ENCODE results near the gene TOX4. TPM values are rescaled to one million over a fixed set of nuclear protein-coding genes. Genes with fewer than 3 reads are reported as not detected.
"Not testable (repeated sequence)": the region's sequence is repeated elsewhere in the genome, so short reads cannot be mapped to it uniquely, and the experiment has no call there.

TOX4 gene
- total RNA-seq, result 10 to 100 TPM; 56.1 to 67.3 TPM
- long read RNA-seq, donor 1, full-length matches to known transcripts, result 5 of 15 reads
- long read RNA-seq, donor 1, partial matches to known transcripts, result 9 of 15 reads
- long read RNA-seq, donor 1, other reads (novel, unspliced or antisense), result 1 of 15 reads
- long read RNA-seq, donor 2, full-length matches to known transcripts, result 12 of 26 reads
- long read RNA-seq, donor 2, partial matches to known transcripts, result 7 of 26 reads
- long read RNA-seq, donor 2, other reads (novel, unspliced or antisense), result 7 of 26 reads

DNA sequence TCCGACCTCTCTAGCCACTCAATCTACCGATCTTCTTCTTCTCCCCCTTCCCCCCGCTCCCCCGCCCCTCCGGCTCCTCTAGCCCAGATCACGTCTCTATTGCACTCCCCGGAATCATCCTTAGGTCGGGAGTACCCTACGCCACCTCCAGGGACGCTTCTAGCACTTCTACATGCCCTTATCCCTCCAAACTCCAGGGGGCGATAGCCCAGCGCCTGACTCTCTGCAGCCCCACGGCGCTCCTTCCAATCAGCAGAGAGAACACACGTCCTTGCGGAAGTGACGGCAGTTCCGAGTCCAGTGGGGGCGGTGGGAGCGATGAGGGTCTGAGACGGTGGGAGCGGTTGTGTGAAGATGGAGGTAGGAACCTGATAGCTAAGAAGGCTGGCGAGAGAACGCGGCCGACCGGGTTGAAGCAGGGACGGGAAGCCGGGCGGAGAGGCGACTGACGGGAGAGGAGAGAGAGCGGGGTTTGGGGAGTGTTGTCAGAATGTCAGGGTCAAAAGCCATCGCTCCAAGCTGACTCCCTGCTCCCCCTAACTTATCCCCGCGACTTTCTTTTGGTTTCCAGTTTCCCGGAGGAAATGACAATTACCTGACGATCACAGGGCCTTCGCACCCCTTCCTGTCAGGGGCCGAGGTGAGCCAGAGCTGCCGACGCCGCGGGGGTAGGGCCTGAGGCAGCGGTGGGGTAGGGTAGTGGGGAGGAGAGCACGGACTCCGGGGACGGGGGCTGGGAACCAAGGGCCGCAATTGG, at the start of gene TOX4, which contains the start of gene RAB2B:
Gene TOX4 (plus strand): TSS at position 271 of the 757 bp plus-strand sequence. CDS start 84 bp downstream, at position 355.
Gene RAB2B (minus strand): TSS at position 35 of the 757 bp plus-strand sequence. CDS start 87 bp downstream, outside the sequence.
- peak; percentile 98 for DNase-seq (ENCODE audit: low spot score)
- intact Hi-C loops (cut with DNase I), result no loop called here

DNA sequence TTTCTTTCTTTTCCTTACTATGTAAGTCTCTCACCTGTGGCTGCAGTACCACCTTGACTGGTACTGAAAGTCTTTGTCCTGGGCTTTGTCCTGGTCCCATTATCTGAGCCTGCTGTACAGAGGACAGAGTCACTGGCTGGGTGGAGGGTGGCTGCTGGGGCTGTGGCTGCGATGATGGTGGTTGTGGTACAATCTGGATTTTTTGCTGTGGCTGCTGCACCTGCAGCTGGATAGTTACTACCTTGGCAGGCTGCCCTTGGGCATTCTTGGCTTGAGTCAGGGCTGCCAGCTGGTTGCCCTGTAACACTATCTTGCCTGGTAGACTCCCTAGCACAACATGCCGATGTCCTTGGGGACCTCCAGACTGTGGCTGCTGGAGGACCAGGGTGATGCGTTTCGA, 48.1 kb upstream of the TOX4 start:
- DNase-seq (ENCODE audit: low spot score), result no peak
- intact Hi-C loops (cut with DNase I), result no loop called here

DNA sequence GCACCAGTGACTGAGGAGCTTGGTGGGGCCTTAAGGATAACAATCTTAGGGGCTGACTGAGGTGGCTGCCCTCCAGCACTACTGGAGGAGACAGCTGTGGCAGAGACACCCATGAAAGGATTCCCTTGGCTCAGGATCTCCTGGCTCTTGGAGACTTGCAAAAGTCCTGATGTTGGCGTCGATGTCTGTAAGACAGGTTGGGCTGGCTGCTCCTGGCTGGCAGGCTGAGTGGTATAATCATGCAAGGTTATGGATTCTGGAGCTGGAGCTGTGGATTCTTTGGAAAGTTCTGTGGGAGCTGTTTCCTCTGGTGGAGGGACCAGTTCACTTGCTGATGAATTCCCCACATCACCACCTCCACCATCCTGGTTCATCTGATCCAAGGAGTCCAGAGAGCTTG, 45.9 kb upstream of the TOX4 start:
- no peak for DNase-seq (ENCODE audit: low spot score)
- intact Hi-C loops (cut with DNase I), result no loop called here

DNA sequence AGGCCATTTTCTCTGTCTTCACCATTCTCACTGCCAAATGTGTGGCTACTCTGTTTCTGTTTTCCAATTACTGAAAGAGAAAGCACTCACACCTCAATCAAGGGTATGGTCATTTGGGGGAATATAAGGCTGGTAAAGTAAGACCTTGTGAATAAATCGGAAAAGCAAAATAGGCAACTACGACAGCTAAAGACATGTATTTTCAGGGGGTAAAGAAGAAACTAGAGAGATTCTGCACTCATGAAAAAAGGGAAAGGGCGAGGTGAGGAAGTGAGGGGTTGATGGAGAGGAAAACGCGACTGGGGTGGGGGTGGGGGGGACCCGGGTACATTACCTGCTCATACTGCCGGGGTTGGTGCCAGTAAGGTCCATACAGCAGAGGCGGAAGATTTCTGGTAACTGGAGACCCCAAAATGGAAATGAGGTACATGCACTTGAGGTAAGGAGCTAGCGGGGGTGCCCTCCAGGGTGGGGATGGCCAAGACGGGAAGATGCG, 40.4 kb upstream of the TOX4 start:
- no peak for DNase-seq (ENCODE audit: low spot score)
- intact Hi-C loops (cut with DNase I), result no loop called here

DNA sequence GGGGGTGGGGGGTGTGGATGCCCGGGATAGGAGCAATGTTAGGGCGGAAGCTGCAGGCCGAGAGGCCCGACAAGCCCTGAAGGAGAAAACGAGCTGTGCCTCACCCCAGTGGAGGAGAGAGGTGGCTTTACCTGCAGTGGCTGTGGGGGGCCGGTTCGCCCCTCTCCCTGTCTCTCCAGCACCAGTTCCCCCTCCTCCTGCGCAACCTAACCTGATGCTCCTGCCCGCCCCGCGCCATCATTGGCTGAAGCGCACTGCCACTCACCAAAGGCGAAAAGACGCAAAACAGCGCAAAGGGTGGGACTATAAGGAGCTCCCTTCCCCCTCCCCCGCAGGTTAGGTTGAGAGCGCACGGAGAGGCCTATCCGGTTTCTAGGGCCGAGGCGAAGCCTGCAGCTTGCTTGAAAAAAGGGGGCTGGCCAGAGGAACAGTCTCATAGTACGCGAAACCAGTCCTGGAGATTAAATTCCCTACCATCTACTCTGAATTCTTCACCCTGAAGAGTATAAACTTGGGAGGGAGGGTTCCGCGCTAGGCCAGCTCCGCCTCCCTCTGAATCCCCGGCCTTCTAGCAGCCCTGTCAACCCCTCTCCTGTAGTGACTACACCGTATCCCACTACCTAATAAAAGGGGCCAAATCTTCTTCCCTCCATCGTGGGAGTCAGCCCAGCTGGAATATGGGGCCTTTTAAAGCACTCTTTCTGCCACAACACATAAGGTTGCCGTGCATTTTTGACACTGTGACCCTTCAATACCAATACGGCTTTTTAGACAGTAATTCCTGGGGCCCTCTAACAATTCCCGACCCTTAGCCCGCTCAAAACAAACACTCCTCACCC, 39.7 kb upstream of the TOX4 start:
- DNase-seq (ENCODE audit: low spot score), result peak; percentile 100
- intact Hi-C loops (cut with DNase I), result no loop called here

DNA sequence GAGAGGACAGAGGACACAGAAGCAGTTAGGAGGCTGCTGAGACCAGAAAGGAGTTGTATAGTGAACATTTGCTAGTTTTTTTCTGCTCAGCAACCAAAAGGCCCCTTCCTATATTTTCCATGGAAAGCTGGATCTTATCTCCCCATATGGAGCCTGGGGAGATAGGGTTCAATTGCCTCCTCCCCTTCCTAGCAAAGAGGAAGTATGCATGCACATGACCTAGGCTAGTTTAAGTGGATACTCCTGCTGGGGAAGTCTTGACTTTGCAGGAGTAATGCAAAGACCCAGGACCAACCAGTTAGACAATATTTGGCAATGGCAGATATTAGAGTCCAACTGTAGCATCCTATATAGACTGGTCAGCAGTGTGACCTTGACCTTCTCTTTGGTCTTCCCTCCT, 36.1 kb upstream of the TOX4 start:
- intact Hi-C loops (cut with DNase I), result no loop called here
- no peak for DNase-seq (ENCODE audit: low spot score)

DNA sequence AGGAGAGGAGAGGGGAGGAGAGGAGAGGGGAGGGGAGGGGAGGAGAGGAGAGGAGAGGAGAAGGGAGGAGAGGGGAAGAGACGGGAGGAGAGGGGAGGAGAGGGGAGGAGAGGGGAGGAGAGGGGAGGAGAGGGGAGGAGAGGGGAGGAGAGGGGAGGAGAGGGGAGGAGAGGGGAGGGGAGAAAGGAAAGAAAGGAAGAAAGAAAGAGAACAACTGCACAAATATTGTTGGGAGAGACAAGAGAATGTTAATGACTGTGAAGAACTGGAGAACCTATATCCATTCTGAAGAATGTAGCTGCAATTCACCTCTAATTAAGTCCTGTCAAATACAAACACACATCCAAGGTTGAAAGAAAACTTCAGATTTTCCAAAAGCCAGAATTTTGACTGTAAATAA, 34.3 kb upstream of the TOX4 start:
- DNase-seq (ENCODE audit: low spot score); intact Hi-C loops (cut with DNase I): not testable (repeated sequence)

DNA sequence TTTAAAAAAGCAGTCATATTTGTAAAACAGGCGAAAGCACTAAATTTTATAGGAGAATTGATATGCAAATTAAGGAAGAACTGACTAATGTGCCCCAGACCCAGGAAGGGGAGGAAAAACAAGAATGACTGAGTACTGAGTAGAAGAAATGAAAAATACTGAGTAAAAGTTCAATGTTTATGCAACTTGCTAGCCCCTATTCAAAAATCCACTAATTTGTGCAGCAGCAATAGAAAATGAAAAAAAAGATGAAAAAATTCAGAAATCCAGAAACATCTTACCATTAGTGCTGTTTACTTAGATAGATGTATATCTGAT, 27.1 kb upstream of the TOX4 start:
- no peak for DNase-seq (ENCODE audit: low spot score)
- intact Hi-C loops (cut with DNase I), result no loop called here

DNA sequence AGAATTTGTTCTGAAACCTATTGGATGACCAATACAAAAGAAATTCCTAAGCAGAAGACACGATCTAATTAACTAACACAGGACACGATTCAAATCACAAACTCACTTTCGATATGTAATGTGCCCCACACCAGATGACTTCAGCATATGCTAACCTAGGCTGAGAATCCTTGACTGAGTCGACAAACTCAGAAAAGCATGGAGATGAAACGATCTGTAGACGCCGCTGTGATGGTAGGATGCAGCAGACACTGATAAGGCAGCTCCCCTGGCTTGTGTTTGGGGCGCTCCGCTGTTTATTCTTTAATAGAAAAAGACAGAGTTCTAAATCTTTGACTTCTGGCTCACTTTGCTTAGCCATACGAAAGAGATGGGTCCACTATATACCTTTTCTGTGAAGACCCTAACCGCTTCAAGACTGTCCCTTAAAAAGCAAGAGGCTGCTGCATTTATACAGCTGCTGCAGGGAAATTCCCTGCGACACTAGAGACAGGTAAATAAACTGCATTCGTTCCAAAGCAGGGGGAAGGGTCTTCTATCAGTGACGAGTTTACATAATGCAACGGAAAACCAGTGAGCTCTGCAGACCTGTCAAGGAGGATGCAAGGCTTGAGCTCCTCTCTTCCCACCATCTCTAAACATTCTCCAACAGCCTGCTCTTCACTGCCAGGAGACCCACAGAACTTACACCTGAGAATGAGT, 22.0 kb upstream of the TOX4 start:
- no peak for DNase-seq (ENCODE audit: low spot score)
- intact Hi-C loops (cut with DNase I), result no loop called here

DNA sequence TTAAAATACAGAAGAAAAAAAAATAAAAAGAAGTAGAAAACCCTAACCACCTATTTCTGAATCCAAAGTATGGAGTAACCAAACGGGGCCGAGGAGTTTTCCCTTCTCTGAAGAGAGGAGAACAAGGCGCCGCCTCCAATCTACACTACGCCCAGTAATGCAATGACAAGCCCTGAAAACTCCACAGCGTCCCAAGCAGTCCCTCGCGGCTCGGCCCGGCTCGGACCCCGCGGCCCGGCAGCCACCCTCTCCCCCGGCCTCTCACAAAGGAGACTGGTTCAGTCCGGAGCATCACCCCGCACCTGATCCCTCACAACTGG, 21.4 kb upstream of the TOX4 start:
- intact Hi-C loops (cut with DNase I), result no loop called here
- no peak for DNase-seq (ENCODE audit: low spot score)

DNA sequence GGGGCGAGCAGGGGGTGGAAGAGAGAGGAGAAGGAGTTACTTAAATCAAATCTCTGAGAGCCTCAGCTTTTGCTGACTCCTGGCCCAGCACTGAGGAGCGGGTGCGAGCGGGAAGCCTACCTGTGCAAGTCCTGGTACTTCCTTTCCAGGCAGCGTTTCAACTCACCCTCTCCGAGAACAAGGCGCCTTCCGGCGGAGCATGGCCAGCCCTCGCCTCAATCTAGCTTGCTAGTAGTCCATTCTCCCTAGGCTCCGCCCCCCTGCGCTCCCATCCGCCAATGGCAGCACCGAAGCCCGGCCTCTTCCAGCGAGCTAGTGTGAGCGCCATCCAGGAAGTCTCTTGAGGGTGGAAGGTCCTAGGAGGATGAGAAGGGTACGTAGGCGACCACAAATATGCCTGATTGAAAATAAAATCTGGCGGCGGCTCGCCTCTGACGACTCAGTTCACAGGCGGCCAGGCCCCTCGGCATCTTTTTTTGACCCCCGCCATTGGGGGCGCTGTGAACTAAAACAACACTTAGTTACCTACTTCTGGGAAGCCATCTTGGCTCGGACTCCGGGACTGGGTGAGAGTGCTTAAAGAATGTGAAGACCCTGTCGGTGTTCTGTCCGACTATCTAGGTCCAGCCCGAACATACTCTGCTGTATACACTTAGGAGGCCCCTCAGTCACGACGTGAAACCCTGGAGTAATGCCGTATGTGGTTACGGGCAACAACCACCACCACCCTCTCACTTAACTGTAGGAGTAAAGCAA, 20.9 kb upstream of the TOX4 start, which contains the start of gene CHD8:
Gene CHD8 (minus strand): TSS at position 212 of the 756 bp plus-strand sequence. CDS start 24,480 bp downstream, outside the sequence.
- intact Hi-C loops (cut with DNase I), result no loop called here
- DNase-seq (ENCODE audit: low spot score), result peak; percentile 100

DNA sequence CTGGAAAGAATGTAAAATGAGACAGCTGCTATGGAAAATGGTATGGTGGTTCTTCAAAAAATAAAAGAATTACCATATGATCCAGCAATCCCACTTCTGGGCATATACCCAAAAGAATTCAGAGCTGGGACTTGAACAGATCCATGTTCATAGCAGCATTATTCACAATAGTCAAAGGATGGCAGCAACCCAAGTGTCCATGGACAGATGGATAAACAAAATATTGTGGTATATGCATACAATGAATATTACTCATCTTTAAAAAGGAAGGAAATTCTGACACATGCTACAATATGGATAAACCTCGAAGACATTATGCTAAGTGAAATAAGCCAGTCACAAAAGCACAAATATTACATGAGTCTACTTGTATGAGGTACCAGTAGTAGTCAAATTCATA, 9.4 kb upstream of the TOX4 start:
- intact Hi-C loops (cut with DNase I), result loop anchor here in 1 of 2 donors (10.0 kb wide), 1 partner anchor 1453 kb away; the partner anchor contains the start of gene OR4K14
- DNase-seq (ENCODE audit: low spot score), result no peak

DNA sequence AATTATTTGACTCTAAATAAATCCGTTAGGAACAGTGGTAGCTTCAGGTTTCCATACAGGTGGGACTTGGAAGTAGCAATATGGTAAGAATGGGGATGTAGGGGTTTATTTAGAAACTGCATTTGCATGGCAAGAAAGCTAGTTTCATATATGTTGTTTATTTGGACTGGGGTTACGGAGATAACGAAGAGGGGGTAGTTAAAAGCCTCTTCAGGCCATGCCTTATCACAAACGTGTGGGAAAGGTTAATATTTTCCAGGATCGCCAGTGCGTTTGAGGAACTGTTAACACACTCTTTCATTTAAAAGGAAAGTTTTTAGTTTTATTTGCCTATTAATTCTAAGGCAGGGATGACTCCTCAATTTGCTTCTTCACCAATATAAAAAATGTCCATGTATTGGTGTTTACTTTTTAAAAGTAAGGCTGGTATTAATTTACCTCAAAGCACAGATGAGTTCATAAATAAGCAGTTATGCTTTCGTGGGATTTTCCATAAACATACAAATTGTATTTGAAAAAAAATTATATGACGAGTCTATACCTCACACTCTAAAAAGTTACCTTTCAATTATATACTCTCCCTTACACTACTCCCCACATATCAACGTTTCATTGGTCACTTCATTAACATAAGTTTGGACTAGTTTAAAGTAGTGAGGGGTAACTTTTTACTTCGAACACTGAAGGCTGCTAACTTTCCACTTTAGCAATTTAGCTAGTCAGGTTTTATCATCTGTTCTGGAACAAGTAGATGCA, 1.1 kb upstream of the TOX4 start:
- DNase-seq (ENCODE audit: low spot score), result no peak
- intact Hi-C loops (cut with DNase I), result no loop called here

DNA sequence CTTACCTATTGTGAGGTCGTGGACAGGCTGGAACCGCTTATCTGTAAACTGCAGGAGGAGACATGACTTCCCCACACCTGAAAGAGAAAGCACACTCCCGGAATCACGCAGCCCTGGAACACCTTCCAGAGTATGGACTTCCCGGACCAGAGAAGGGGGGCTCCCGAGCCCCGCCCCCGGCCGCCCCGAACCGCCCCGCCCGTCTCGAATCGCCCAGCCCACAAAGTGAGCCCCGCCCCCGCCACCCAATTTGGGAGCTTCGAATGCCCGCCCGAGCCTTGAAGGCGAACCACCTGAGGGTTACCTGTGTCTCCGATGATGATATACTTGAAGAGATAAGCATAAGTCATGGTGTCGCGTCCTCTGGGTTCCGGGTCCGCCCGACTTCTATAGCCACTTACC, 471 bp upstream of the TOX4 start:
- DNase-seq (ENCODE audit: low spot score), result peak; percentile 94
- intact Hi-C loops (cut with DNase I), result no loop called here

DNA sequence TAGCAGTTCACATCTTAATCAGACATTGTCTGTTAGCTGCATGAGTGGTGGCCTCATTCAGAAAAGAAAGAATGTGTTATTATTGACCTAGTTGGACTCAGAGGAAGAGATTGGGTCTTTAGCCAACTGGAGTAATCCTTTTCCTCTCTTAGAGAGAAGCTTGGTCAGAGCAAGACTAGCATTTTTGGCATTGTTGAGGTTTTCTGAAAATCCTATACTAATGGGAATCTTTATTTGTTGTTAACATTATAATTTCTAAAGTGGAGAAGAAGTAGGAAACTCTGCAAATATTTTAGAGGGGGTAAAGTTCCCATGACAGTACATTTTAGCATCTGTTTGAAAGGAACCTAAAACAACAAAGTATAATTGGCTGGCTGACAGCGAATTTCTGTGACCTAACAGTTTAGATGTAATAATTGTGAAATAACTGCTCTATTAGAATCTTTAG, 9.7 kb downstream of the TOX4 start:
- intact Hi-C loops (cut with DNase I), result no loop called here
- no peak for DNase-seq (ENCODE audit: low spot score)

DNA sequence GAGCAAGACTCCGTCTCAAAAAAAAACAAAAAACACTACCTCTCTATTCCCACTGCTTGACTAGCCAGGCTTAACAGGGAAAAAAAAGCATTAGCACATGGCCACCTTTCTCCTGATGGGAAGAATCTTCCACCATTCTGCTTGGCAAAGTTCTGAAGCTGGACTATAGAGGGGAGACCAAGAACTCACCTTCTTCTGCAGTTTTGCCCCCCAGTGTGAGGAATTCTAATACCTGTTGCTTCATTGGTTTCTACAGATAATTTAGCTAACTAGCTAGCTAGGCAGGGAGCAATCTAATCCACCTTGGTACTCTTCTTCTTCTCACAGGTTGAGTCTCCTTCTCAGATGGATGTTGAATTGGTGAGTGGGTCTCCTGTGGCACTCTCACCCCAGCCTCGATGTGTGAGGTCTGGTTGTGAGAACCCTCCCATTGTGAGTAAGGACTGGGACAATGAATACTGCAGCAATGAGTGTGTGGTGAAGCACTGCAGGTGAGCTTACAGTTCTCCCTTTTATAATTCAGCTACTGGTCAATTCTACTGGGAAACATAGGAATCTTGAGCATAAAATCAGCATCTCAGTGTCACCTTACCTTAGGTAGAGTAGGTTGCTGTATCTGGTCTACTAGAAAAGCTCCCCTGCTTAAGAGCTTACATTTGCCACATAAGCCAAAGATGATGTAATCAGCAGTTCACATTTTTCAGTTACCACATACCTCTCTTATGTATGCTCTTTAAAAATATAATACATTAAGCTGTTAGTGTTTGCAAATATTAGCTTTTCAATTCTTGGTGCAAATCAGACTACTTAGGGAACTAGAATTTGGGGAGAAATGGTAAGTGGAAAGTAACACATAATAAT, 18.1 kb downstream of the TOX4 start:
- intact Hi-C loops (cut with DNase I), result loop anchor here in 1 of 2 donors (5.0 kb wide), 1 partner anchor 62 kb away; no protein-coding TSS in a partner anchor
- no peak for DNase-seq (ENCODE audit: low spot score)

DNA sequence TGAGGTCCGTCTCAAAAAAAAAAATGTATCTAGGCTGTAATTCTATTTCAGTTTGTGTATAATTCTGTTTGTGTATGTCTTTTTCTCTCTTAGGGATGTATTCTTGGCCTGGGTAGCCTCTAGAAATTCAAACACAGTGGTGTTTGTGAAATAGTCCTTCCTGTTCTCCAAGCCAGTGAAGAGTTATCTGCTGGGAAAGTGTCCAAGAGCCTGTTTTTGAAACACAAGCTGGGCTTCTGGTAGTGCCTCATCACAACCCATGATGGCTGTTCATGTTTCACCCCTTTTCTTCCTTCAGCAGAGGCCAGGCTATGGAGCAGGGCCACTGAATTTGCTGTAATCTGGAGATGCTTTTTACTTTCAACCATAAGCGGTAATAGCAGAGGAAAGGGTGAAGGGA, 19.5 kb downstream of the TOX4 start:
- intact Hi-C loops (cut with DNase I), result loop anchor here in 1 of 2 donors (5.0 kb wide), 1 partner anchor 61 kb away; no protein-coding TSS in a partner anchor
- DNase-seq (ENCODE audit: low spot score), result no peak

Data from posterior vena cava (tissue), 2 donors.